ENCODE results near the gene SLC6A13.
"Not testable (repeated sequence)": the region's sequence is repeated elsewhere in the genome, so short reads cannot be mapped to it uniquely, and the experiment has no call there.

Gene SLC6A13

DNA sequence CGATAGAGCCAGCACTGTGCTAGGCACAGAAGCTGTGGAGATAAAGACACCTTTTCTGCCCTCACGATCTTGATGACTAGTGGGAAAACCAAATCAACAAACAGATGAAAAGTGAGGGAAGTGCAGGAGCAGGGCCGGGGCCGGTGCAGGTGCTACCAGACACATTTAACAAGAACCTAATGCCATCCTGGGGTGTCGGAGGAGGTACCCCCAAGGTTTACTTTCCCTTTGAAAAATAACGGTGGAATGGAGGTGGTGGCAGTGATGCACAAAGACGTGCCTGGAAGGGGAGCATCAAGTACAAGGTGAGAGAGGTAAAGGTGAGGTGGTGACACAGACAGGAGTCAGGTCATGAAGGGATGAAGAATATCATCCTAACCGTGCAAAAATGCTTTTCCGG lies 22.1 kb downstream of the SLC6A13 start:
- Histone ChIP-seq H3K27ac (no peak overlapping the region), H3K27me3 (replicated peaks) (no peaks in the 10 kb centered on the region), H3K4me3 (ENCODE audit: low read depth, low read length) (no peak overlapping the region), H3K36me3 (replicated peaks) (no peaks in the 10 kb centered on the region)
- TF ChIP-seq, protein P1, sequence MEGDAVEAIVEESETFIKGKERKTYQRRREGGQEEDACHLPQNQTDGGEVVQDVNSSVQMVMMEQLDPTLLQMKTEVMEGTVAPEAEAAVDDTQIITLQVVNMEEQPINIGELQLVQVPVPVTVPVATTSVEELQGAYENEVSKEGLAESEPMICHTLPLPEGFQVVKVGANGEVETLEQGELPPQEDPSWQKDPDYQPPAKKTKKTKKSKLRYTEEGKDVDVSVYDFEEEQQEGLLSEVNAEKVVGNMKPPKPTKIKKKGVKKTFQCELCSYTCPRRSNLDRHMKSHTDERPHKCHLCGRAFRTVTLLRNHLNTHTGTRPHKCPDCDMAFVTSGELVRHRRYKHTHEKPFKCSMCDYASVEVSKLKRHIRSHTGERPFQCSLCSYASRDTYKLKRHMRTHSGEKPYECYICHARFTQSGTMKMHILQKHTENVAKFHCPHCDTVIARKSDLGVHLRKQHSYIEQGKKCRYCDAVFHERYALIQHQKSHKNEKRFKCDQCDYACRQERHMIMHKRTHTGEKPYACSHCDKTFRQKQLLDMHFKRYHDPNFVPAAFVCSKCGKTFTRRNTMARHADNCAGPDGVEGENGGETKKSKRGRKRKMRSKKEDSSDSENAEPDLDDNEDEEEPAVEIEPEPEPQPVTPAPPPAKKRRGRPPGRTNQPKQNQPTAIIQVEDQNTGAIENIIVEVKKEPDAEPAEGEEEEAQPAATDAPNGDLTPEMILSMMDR (IDR thresholded peaks at IDR 0.05; ENCODE audit: low read depth, low read length, missing control alignments): no peak
- no peak for DNase-seq
- in situ Hi-C loops (cut with HindIII; ENCODE audit: low pct_ligation_motif_present, low sequenced_read_pairs): no loop called here

DNA sequence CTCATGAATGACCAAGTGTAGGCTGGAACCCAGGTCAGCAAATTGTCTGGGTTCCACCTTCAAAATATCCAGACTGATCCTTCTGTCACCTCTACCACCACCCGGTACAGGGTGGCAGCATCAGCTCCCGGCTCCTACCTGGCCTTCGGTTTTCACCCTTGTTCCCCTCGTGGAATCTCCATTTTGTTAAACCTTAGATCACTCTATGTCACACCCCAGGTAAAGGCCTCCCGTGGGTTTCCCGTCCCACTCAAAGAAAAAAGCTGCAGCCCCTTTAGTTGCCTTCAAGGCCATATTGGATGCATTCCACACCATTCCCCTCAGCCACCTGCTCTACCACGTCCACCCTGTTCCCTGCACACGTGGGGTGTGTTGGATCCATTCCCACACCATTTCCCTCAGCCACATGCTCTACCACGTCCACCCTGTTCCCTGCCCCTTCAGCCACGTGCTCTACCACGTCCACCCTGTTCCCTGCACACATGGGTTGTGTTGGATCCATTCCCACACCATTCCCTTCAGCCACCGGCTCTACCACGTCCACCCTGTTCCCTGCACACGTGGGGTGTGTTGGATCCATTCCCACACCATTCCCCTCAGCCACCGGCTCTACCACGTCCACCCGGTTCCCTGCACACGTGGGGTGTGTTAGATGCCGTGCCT lies 23.8 kb downstream of the SLC6A13 start:
- Histone ChIP-seq H3K36me3 (replicated peaks) (no peaks in the 10 kb centered on the region), H3K27me3 (replicated peaks) (no peaks in the 10 kb centered on the region), H3K4me3 (ENCODE audit: low read depth, low read length) (no peak overlapping the region), H3K27ac (no peak overlapping the region)
- DNase-seq: no peak
- TF ChIP-seq, protein P1 (IDR thresholded peaks at IDR 0.05; ENCODE audit: low read depth, low read length, missing control alignments): no peak
- in situ Hi-C loops (cut with HindIII; ENCODE audit: low pct_ligation_motif_present, low sequenced_read_pairs): no loop called here

GRCh38 chr12:238116-238515 lies 24.5 kb downstream of the SLC6A13 start:
- Histone ChIP-seq H3K27ac (no peak overlapping the region), H3K36me3 (replicated peaks) (no peaks in the 10 kb centered on the region), H3K4me3 (ENCODE audit: low read depth, low read length) (no peak overlapping the region), H3K27me3 (replicated peaks) (no peaks in the 10 kb centered on the region)
- TF ChIP-seq, protein P1 (IDR thresholded peaks at IDR 0.05; ENCODE audit: low read depth, low read length, missing control alignments): no peak
- in situ Hi-C loops (cut with HindIII; ENCODE audit: low pct_ligation_motif_present, low sequenced_read_pairs): no loop called here
- DNase-seq: no peak

- TF ChIP-seq, protein P1 (IDR thresholded peaks at IDR 0.05; ENCODE audit: low read depth, low read length, missing control alignments): no peak
- Histone ChIP-seq H3K27ac (no peak overlapping the region), H3K36me3 (replicated peaks) (no peaks in the 10 kb centered on the region), H3K4me3 (ENCODE audit: low read depth, low read length) (no peak overlapping the region), H3K27me3 (replicated peaks) (no peaks in the 10 kb centered on the region)
- DNase-seq: no peak
- in situ Hi-C loops (cut with HindIII; ENCODE audit: low pct_ligation_motif_present, low sequenced_read_pairs): no loop called here
Observed at GRCh38 chr12:237026-237815, 25.4 kb downstream of the SLC6A13 start.

GRCh38 chr12:236445-236844 lies 26.2 kb downstream of the SLC6A13 start:
- Histone ChIP-seq H3K4me3 (ENCODE audit: low read depth, low read length) (no peak overlapping the region), H3K27ac (no peak overlapping the region), H3K36me3 (replicated peaks) (no peaks in the 10 kb centered on the region), H3K27me3 (replicated peaks) (no peaks in the 10 kb centered on the region)
- in situ Hi-C loops (cut with HindIII; ENCODE audit: low pct_ligation_motif_present, low sequenced_read_pairs): no loop called here
- no peak for DNase-seq
- TF ChIP-seq, protein P1 (IDR thresholded peaks at IDR 0.05; ENCODE audit: low read depth, low read length, missing control alignments): no peak

DNA sequence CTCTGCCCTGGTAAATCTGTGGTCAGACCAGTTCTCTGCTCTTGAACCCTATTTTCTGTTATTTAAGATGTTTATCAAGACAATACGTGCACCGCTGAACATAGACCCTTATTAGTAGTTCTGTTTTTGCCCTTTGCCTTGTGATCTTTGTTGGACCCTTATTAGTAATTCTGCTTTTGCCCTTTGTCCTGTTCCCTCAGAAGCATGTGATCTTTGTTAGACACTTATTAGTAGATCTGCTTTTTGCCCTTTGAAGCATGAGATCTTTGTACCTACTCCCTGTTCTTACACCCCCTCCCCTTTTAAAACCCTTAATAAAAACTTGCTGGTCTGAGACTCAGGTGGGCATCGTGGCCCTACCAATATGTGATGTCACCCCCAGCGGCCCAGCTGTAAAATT lies 26.7 kb downstream of the SLC6A13 start:
- DNase-seq; H3K27ac ChIP-seq; in situ Hi-C loops (cut with HindIII; ENCODE audit: low pct_ligation_motif_present, low sequenced_read_pairs); H3K27me3 ChIP-seq (replicated peaks); H3K4me3 ChIP-seq (ENCODE audit: low read depth, low read length); H3K36me3 ChIP-seq (replicated peaks): not testable (repeated sequence)

Data from brain microvascular endothelial cell (primary cell).